Measurements from ENCODE around the gene TBCA. TPM values are rescaled to one million over a fixed set of nuclear protein-coding genes. Genes with fewer than 3 reads are reported as not detected.

The TBCA gene
- total RNA-seq, 1 experiment from 2014 or later, result 119 TPM

DNA sequence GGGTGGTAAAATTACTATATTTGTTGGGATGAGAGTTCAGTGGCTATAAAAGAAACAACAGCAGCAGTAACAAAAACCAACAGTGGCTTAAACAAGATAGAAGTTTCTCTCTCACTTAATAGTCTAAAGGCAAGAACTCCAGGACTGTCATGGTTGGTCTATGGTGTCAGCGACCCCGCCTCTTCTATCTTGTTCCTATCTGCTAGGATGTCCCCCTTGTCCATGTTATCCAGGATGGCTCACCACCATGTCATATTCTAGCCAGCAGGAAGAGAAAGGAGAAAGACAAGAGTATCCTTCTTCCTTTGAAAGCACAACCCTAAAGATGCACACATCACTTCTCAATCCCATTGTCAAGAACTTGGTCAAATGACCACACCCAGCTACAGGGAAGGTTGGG lies 126.4 kb downstream of the TBCA start:
- Histone ChIP-seq H3K9me2 (replicated peaks; ENCODE audit: low read length) (no peaks in the 10 kb centered on the region), H3K9me3 (ENCODE audit: low read length) (no peaks in the 10 kb centered on the region), H2AFZ (ENCODE audit: low read length) (no peak overlapping the region), H3F3A (ENCODE audit: low read length, unreplicated experiment) (no peaks in the 10 kb centered on the region), H3K9ac (ENCODE audit: low read length) (no peak overlapping the region), H3K27me3 (ENCODE audit: low read length) (peaks cover 5% of the 10 kb centered on the region), H3K4me1 (ENCODE audit: insufficient read depth, low read length) (no peaks in the 10 kb centered on the region), H3K4me3 (ENCODE audit: low read length) (no peak overlapping the region), H4K20me1 (ENCODE audit: low read length) (no peaks in the 10 kb centered on the region), H3K4me2 (ENCODE audit: low read length) (no peak overlapping the region), H3K79me2 (ENCODE audit: low read length) (no peaks in the 10 kb centered on the region), H3K36me3 (ENCODE audit: low read depth, low read length) (no peaks in the 10 kb centered on the region), H3K27ac (ENCODE audit: low read length) (no peak overlapping the region)
- TF ChIP-seq, protein P1, sequence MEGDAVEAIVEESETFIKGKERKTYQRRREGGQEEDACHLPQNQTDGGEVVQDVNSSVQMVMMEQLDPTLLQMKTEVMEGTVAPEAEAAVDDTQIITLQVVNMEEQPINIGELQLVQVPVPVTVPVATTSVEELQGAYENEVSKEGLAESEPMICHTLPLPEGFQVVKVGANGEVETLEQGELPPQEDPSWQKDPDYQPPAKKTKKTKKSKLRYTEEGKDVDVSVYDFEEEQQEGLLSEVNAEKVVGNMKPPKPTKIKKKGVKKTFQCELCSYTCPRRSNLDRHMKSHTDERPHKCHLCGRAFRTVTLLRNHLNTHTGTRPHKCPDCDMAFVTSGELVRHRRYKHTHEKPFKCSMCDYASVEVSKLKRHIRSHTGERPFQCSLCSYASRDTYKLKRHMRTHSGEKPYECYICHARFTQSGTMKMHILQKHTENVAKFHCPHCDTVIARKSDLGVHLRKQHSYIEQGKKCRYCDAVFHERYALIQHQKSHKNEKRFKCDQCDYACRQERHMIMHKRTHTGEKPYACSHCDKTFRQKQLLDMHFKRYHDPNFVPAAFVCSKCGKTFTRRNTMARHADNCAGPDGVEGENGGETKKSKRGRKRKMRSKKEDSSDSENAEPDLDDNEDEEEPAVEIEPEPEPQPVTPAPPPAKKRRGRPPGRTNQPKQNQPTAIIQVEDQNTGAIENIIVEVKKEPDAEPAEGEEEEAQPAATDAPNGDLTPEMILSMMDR (conservative IDR thresholded peaks at IDR 0.05; ENCODE audit: low read depth, low read length), result no peak
- TF ChIP-seq EZH2 (IDR thresholded peaks at IDR 0.05; ENCODE audit: low read length, unreplicated experiment), result no peak
- no peak for TF ChIP-seq EZH2phosphoT487 (IDR thresholded peaks at IDR 0.05; ENCODE audit: borderline replicate concordance, low read length)
- intact Hi-C loops (cut with micrococcal nuclease), result no loop called here
- POLR2A ChIA-PET (ENCODE audit: unreplicated experiment), result no interaction called here
- DNase-seq (no peak), ATAC-seq (no peak)
- BruUV-seq (replicated peaks), result no TSS peak
- CTCF ChIA-PET, result no interaction called here

DNA sequence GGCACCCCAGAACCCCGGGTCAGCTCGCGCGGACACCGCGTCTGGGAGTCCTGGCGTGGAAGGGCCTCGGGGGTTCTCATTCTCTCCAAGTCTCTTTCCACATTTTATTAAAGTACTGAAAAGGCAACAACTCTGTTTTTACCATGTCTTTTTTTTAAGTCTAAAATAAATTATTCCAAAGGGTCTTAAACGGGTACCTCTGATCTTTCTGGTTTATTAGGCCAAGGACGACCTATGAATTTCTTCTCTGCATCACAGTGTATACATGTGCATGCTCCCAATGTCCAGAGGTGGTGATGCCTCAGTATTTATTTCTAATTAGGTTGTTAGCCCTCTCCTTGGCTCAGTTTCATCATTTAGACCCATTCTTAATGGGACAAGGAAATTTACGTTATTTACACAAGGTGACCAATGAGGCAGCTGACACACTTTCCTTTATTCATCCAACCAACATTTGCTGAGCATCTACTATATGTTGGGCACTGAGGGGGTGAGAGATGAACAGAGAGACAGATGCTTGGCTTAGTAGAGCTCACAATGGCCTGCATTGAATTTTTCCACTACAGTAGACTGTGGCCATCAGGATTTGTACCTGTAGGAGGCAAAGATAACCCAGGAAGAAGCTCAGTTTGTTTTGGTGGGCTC lies 130.0 kb downstream of the TBCA start:
- H3K4me3 ChIP-seq (ENCODE audit: low read length), result no peak overlapping the region
- no peaks in the 10 kb centered on the region for H3K9me3 ChIP-seq (ENCODE audit: low read length)
- H3F3A ChIP-seq (ENCODE audit: low read length, unreplicated experiment), result no peaks in the 10 kb centered on the region
- H4K20me1 ChIP-seq (ENCODE audit: low read length), result no peaks in the 10 kb centered on the region
- no peaks in the 10 kb centered on the region for H3K4me1 ChIP-seq (ENCODE audit: insufficient read depth, low read length)
- DNase-seq, result no peak
- no peak for ATAC-seq
- intact Hi-C loops (cut with micrococcal nuclease), result no loop called here
- ChIA-PET CTCF (no interaction called here), POLR2A (ENCODE audit: unreplicated experiment) (no interaction called here)
- no peak overlapping the region for H3K4me2 ChIP-seq (ENCODE audit: low read length)
- no peak overlapping the region for H2AFZ ChIP-seq (ENCODE audit: low read length)
- no peak overlapping the region for H3K27ac ChIP-seq (ENCODE audit: low read length)
- no TSS peak for BruUV-seq (replicated peaks)
- H3K36me3 ChIP-seq (ENCODE audit: low read depth, low read length), result no peaks in the 10 kb centered on the region
- TF ChIP-seq, protein P1 (conservative IDR thresholded peaks at IDR 0.05; ENCODE audit: low read depth, low read length), result no peak
- no peak for TF ChIP-seq EZH2phosphoT487 (IDR thresholded peaks at IDR 0.05; ENCODE audit: borderline replicate concordance, low read length)
- TF ChIP-seq EZH2 (IDR thresholded peaks at IDR 0.05; ENCODE audit: low read length, unreplicated experiment), result no peak
- H3K79me2 ChIP-seq (ENCODE audit: low read length), result no peaks in the 10 kb centered on the region
- no peak overlapping the region for H3K9ac ChIP-seq (ENCODE audit: low read length)
- peaks cover 39% of the 10 kb centered on the region for H3K27me3 ChIP-seq (ENCODE audit: low read length)
- H3K9me2 ChIP-seq (replicated peaks; ENCODE audit: low read length), result no peaks in the 10 kb centered on the region

DNA sequence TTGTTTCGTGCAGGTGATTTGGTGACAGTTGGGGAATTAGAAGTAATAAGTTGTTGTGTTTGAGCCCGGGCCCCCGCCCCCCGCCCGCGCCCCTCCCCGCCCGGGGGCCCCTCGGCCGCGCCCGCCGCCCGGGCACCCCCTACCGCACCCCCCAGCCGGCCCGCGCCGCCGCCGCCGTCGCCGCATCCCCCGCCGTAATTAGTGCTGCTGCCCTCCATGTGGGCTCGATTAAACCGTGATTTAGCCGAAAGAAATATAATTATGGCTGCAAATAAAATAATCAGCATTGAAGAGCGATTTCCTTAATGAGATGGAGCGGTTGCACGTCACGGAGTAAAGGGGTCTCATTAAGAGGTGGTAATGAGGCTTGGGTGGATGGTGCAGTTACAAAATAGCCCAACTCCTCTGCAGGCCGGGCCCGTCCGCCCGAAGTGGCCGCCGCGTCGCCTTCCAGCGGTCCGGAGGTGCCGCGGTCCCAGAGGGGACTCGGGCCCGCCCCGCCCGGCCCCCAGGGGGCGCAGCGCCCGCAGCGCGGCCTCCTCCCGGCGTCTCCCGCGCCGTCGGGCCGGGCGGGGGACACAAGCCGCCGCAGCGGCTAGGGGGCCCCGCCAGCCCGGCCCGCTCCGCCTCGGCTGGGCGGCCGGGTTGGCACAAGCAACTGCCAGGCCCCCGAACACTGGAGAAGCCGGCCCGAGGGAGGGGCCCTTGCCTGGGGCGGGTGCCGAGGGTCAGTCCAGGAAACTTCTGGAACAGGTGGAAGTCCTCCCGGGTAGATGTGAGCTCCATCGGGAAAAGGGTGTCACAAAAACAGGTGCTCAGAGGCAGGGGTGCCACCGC lies 130.8 kb downstream of the TBCA start:
- ChIA-PET POLR2A (ENCODE audit: unreplicated experiment) (no interaction called here), CTCF (no interaction called here)
- H4K20me1 ChIP-seq (ENCODE audit: low read length), result no peaks in the 10 kb centered on the region
- no peak overlapping the region for H3K27ac ChIP-seq (ENCODE audit: low read length)
- no TSS peak for BruUV-seq (replicated peaks)
- no peak overlapping the region for H3K9ac ChIP-seq (ENCODE audit: low read length)
- H3K9me2 ChIP-seq (replicated peaks; ENCODE audit: low read length), result no peaks in the 10 kb centered on the region
- no peak overlapping the region for H3K4me3 ChIP-seq (ENCODE audit: low read length)
- no peak overlapping the region for H2AFZ ChIP-seq (ENCODE audit: low read length)
- H3K4me2 ChIP-seq (ENCODE audit: low read length), result no peak overlapping the region
- no peaks in the 10 kb centered on the region for H3K36me3 ChIP-seq (ENCODE audit: low read depth, low read length)
- no peak for TF ChIP-seq EZH2phosphoT487 (IDR thresholded peaks at IDR 0.05; ENCODE audit: borderline replicate concordance, low read length)
- TF ChIP-seq EZH2 (IDR thresholded peaks at IDR 0.05; ENCODE audit: low read length, unreplicated experiment), result no peak
- TF ChIP-seq, protein P1 (conservative IDR thresholded peaks at IDR 0.05; ENCODE audit: low read depth, low read length), result no peak
- no peaks in the 10 kb centered on the region for H3K9me3 ChIP-seq (ENCODE audit: low read length)
- DNase-seq (no peak), ATAC-seq (no peak)
- no peaks in the 10 kb centered on the region for H3K79me2 ChIP-seq (ENCODE audit: low read length)
- H3K27me3 ChIP-seq (ENCODE audit: low read length), result peaks cover 39% of the 10 kb centered on the region
- no peaks in the 10 kb centered on the region for H3K4me1 ChIP-seq (ENCODE audit: insufficient read depth, low read length)
- no peaks in the 10 kb centered on the region for H3F3A ChIP-seq (ENCODE audit: low read length, unreplicated experiment)
- intact Hi-C loops (cut with micrococcal nuclease), result no loop called here
